MCF 10A (cell line): ENCODE data around the gene VAX1. TPM values are rescaled to one million over a fixed set of nuclear protein-coding genes. Genes with fewer than 3 reads are reported as not detected.

Source experiments
- BruUV-seq: library from RNA; stranded (reverse); fragments of 400-500 nt; replicated peaks from 2 replicates; lab custom pipeline; 2021; lab: Mats Ljungman, UMichigan
- CTCF ChIA-PET: fragments of 300-600 bp; sonication (Branson Sonifier 250); formaldehyde crosslinking; extraction: SDS; loops from one replicate; lab custom pipeline; 2021; ENCODE audit warnings: antibody characterized with exemption, inconsistent platforms; lab: Yijun Ruan, JAX
- POLR2A ChIA-PET: fragments of 300-600, 350-650 bp; sonication (Branson Sonifier 250); formaldehyde crosslinking; extraction: SDS; loops from one replicate; lab custom pipeline; 2020; ENCODE audit warnings: antibody characterized with exemption, inconsistent platforms; lab: Yijun Ruan, JAX
- DNase-seq: peaks from one replicate; pipeline ENCODE4 v3.0.0-alpha.2; 2018; ENCODE audit not compliant: unreplicated experiment
- H3K27ac Mint-ChIP-seq: one replicate; pipeline ENCODE4 v1.8.0; 2022; ENCODE audit warnings: mild to moderate bottlenecking, low read depth, mixed read lengths; ENCODE audit not compliant: unreplicated experiment
- H3K27me3 Mint-ChIP-seq: one replicate; pipeline ENCODE4 v1.8.0; 2022; ENCODE audit warnings: mixed read lengths; ENCODE audit not compliant: insufficient read depth, unreplicated experiment
- H3K36me3 Mint-ChIP-seq: one replicate; pipeline ENCODE4 v1.8.0; 2022; ENCODE audit warnings: mild to moderate bottlenecking, moderate library complexity, mixed read lengths; ENCODE audit not compliant: insufficient read depth, unreplicated experiment
- H3K4me1 Mint-ChIP-seq: one replicate; pipeline ENCODE4 v1.8.0; 2022; ENCODE audit warnings: mixed read lengths; ENCODE audit not compliant: insufficient read depth, unreplicated experiment
- H3K4me3 Mint-ChIP-seq: one replicate; pipeline ENCODE4 v1.8.0; 2022; ENCODE audit warnings: mild to moderate bottlenecking, moderate library complexity, mixed read lengths; ENCODE audit not compliant: unreplicated experiment
- H3K9me3 Mint-ChIP-seq: one replicate; pipeline ENCODE4 v1.8.0; 2022; ENCODE audit warnings: mixed read lengths; ENCODE audit not compliant: unreplicated experiment
- intact Hi-C: fragments of 100-400 bp; cut with micrococcal nuclease; formaldehyde crosslinking; loops from 2 replicates; pipeline ENCODE4 v1.14.1; 2022
- total RNA-seq: library from RNA; stranded (reverse); gene quantifications from 2 replicates; pipeline ENCODE4 v1.2.3, GENCODE V29; 2022
- TF ChIP-seq, protein P1 (sequence below): fragments of 200-600 bp; IDR thresholded peaks from one replicate; pipeline ENCODE4 v1.8.0; 2022; ENCODE audit warnings: antibody characterized with exemption, mild to moderate bottlenecking; ENCODE audit not compliant: unreplicated experiment

Gene VAX1
- total RNA-seq, 1 experiment from 2014 or later: not detected

DNA sequence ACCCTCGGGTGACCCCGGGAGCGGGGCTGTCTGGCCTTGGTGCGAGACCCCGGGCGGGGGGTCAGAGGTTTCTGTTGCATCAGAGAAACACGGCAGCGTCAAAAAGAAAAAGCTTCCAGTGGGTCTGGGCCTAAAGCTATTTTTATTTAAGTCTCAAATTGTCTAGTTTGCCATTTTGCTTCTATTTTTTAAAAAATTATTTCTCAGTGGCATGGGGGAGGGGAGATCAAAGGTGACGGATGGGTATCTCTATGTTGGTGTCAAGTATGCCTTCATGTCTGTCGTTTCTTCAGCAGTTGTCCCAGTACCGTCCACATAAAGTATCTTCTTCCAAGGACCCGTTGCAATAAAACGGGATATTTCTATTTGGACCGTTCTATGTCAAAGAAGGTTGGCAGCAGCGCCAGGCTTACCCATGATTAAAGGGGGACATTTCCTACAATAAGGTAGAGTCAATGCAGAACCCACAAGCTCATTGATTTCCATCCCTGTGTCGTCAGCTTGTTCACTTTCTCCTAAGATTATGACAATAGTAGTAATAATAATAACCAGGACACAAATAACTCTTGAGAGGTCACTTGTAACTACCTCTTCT, 26.0 kb upstream of the VAX1 start:
- ChIA-PET CTCF (interaction anchor here (0.6 to 18.6 kb wide), 4 partner anchors 11 to 504 kb away, joined by 3 to 578 read pairs (median 4); no protein-coding TSS in a partner anchor), POLR2A (interaction anchor here (0.8 kb wide), 1 partner anchor 367 kb away, joined by 3 read pairs; no protein-coding TSS in a partner anchor)
- Mint-ChIP-seq H3K36me3 (no peaks in the 10 kb centered on the region), H3K4me3 (no peak overlapping the region), H3K27ac (no peak overlapping the region), H3K27me3 (peaks cover 47% of the 10 kb centered on the region), H3K9me3 (no peaks in the 10 kb centered on the region), H3K4me1 (peaks cover 6% of the 10 kb centered on the region)
- intact Hi-C loops: no loop called here
- TF ChIP-seq, protein P1, sequence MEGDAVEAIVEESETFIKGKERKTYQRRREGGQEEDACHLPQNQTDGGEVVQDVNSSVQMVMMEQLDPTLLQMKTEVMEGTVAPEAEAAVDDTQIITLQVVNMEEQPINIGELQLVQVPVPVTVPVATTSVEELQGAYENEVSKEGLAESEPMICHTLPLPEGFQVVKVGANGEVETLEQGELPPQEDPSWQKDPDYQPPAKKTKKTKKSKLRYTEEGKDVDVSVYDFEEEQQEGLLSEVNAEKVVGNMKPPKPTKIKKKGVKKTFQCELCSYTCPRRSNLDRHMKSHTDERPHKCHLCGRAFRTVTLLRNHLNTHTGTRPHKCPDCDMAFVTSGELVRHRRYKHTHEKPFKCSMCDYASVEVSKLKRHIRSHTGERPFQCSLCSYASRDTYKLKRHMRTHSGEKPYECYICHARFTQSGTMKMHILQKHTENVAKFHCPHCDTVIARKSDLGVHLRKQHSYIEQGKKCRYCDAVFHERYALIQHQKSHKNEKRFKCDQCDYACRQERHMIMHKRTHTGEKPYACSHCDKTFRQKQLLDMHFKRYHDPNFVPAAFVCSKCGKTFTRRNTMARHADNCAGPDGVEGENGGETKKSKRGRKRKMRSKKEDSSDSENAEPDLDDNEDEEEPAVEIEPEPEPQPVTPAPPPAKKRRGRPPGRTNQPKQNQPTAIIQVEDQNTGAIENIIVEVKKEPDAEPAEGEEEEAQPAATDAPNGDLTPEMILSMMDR: no peak
- BruUV-seq: no TSS peak
- no peak for DNase-seq

DNA sequence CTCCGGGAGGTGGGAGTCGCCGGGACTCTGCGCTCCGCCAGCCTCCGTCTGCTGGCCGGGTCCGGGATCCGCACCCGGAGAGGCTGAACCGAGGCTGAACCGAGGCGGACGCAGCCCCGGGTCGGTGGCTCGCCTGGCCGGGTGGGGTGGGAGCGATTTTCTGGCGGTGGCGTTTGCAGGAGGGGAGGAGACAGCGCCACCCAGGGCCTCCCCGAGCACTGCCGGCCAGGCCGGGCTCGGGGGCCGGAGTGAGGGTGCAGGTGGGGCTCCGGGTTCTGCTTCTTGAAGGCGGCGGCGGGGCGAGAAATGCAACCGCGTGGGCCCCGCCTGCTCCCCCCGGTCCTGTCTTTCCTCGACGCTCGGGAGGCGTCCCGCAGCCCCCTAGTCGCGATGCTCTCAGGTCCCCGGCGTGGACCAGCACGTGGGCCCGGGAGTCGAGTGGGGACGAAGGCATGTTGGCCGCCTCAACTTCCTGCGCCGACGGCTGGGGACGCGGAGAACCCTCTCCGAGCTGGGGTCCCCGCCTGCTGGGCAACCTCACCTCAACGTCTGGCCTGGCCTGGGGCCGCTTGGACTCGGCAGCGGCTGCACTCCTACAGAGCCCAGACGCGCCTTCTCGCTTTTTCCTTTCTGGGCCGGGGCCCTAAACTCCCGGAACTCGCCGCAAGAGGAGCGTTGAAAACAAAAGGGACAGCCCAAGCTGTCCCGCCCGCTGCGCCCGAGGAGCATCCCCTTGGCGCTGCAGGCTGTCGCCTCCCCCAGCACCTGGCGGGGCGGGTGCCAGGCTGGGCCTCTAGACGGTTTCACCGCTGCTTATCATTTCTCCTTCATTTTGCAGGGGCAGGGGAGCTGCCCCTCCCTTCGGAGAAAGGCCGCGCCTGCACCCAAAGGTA, 25.2 kb upstream of the VAX1 start:
- H3K27me3 Mint-ChIP-seq: peaks cover 55% of the 10 kb centered on the region
- H3K36me3 Mint-ChIP-seq: no peaks in the 10 kb centered on the region
- no TSS peak for BruUV-seq
- H3K4me1 Mint-ChIP-seq: peaks cover 6% of the 10 kb centered on the region
- H3K9me3 Mint-ChIP-seq: no peaks in the 10 kb centered on the region
- POLR2A ChIA-PET: interaction anchor here (0.8 kb wide), 1 partner anchor 366 kb away, joined by 3 read pairs; no protein-coding TSS in a partner anchor
- H3K4me3 Mint-ChIP-seq: no peak overlapping the region
- CTCF ChIA-PET: interaction anchor here (0.7 to 18.6 kb wide), 4 partner anchors 11 to 364 kb away, joined by 3 to 578 read pairs (median 4); no protein-coding TSS in a partner anchor
- intact Hi-C loops: no loop called here
- no peak overlapping the region for H3K27ac Mint-ChIP-seq
- no peak for DNase-seq
- TF ChIP-seq, protein P1: no peak

DNA sequence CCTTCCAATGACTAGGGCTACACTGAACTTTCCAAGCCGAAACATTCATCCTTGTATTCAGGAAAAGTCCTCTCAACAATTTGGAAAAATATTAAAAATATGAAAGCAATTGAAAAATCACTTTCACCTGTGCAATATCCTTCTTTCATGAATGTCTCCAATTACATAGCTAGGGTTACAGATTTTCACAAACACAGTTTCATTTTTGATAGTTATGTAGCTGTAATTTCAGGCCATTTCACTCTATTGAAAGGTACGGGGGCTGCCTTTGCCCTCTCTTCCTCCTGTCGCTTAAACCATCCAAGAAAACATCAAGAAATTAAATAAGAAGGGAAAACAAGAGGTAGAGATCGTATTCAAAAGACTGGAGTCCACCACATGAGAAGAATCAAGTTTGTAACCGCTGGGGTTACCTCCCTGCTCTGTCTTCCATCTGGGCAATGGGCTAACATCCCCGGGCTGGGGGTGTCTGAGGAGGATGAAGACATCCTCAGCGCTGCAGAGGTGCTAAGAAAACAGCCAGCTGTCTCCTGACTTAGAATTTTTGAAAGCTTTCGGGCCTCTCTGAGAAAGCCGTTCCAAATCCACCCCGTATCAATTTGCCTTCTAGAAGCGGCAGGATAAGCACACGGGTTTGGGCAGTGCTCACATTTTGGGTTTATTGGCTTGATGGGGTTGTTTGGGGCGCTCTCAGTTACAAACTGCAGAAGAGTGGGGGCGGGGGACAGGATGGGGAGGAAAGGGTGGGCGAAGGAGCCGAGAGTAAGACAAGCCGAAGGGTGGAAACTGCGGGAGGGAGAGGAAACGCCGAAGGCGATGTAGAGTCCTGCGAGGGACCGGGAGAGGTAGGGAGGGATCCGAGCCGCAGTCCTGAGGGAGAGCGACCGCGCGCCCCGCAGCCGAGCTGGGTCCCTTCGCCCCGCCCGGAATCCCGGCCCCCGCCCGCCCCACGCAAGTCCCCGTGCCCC, 24.3 kb upstream of the VAX1 start:
- no peaks in the 10 kb centered on the region for H3K36me3 Mint-ChIP-seq
- intact Hi-C loops: no loop called here
- TF ChIP-seq, protein P1: no peak
- peaks cover 6% of the 10 kb centered on the region for H3K4me1 Mint-ChIP-seq
- BruUV-seq: no TSS peak
- H3K27me3 Mint-ChIP-seq: peaks cover 60% of the 10 kb centered on the region
- H3K9me3 Mint-ChIP-seq: no peaks in the 10 kb centered on the region
- POLR2A ChIA-PET: no interaction called here
- H3K27ac Mint-ChIP-seq: no peak overlapping the region
- CTCF ChIA-PET: interaction anchor here (0.6 to 18.6 kb wide), 5 partner anchors 10 to 365 kb away, joined by 3 to 578 read pairs (median 4); no protein-coding TSS in a partner anchor
- no peak overlapping the region for H3K4me3 Mint-ChIP-seq
- DNase-seq: no peak
